Middle frontal gyrus (tissue), 1 donor: ENCODE data around the gene MFSD6.
"Not testable (repeated sequence)": the region's sequence is repeated elsewhere in the genome, so short reads cannot be mapped to it uniquely, and the experiment has no call there.

Experiments used
- DNase-seq: peaks from one replicate; pipeline ENCODE4 v3.0.0-alpha.2; 2015; ENCODE audit warnings: low spot score; ENCODE audit errors: extremely low spot score

MFSD6 gene

DNA sequence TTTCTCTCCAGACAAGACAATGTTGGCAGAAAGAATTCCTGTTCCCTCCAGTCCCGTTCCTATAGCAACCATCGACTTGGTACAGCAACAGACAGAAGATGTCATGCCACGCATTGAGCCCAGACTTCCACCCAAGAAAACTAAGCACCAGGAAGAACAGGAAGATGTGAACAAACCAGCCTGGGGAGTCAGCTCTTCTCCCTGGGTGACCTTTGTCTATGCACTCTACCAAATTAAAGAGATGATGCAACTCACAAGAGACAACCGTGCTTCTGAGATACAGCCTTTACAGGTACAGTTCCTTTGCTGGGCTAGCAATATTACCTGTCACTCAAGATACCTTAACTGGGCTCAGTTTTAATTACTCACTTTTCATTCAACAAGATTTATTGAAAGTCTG lies 89.3 kb downstream of the MFSD6 start:
- DNase-seq, result no peak

DNA sequence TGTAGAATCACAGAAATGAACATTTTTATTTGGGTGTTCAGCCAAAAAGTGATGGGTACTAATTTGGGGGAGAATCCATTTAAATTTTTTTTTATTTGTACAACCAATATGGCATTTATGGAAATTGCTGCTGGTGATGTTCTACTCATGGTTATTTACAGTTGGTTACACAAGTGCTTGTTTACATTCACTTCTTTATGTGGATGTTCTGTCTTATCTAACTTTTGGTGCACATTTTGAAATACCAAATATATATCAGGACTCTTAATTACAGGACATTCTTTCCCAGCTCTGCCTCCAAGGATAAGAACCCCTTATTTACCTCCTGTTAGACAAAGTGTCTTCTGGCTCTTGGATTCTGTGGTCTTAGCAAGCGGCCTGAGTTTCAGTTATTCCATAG lies 91.1 kb downstream of the MFSD6 start:
- no peak for DNase-seq

DNA sequence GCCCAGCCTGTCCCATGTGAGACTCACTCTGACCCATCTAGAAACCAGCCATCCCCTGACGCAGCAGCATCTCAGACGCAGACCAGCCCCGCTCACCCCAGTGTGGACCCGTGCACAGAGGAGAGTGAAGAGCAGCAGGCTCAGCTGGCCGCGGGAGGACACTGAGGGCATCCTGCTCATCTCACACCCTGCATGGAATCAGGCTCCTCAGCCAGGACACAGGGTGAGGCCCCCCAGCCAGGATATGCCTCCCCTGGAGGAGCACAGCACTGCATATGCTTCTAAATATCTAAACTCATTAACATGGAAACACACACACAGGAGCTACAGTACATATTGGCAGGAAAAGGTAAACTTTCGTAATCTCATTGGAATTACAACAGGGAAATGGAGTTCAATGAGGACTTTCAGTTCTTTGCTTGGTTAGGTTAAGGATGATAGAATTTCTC lies 91.9 kb downstream of the MFSD6 start:
- DNase-seq, result no peak

DNA sequence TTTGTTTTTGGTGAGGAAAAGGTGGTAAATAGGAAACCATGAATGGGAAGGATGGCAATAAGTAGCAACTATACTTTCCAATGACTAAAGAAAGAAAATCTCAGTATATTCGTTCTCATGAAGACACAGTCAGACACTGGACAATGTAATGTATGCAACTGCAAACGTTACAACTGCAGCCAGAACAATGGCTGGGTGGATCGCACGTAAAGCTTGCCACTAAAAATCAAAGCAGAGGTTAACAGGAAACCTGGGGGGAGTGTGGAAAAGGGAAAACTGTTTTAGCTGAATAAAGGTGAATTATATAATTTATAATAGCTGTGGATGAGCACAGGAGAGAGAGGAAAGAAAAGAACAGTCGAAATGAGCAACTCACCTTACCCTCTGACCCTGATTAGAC lies 93.1 kb downstream of the MFSD6 start:
- DNase-seq, result no peak

DNA sequence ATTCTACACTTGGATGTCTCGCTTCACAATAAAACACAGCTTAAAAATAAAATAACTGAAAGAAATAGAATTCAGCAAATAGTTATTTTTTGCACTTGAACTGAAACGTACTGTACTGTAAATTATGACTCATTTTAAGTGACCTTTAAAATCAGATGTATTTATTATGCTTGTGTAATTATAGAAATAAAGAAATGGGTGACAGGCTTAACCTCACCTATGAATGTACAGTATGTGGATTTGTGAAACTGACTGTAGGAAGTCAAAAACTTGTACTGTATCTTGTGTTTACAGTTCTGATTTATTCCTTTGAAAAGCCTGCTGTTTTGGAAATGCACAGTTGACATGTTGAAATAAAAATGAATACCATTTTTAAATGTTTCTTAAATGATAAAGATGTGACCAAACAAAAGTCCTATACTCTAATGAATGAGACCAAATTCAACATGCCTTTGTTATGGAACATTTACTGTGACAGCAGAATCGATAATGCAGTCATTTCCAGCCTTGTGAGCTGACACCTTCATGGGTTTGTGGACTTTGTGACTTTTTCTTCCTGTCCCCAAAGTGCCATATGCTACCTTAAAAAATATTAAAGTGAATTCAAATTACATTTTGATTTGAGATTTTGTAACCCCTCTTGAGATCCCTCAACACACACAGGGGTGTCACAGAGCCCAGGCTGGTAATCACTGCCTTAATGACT lies 93.7 kb downstream of the MFSD6 start:
- no peak for DNase-seq

DNA sequence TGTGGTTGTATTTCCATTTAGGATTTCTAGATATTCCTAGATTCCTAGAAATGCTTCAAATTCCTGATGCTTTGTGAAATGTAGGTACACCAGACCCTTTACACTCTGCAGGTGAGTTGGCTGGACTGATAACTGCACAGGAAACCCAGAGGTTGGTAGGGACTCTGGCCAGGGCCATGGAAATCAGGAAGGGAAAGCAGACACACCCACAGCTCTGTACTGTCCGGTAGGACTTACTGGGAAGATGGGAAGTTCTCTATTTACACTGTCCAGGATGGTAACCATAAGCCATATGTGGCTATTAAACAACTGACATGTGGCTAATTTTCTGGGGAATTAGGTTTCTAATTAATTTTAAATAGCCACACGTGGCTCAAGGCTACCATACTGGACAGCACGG lies 94.9 kb downstream of the MFSD6 start:
- DNase-seq, result no peak

DNA sequence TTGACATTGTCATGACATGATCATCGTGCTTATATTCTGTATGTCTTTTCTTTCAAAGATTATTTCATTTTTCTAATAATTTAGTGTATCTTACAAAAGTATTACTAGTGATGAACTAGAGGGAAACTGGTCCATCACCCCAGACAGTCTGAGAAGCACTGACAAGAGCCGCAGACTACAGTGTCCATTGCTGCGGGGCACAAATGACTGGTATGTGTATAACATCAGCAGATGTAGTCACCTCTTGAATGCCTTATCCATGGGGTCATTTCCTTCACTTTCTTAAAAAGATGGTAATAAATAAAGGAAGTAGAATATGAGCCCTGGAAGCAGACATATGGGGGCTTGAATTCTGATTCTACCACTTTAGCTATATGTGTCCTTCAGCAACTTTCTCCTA lies 96.8 kb downstream of the MFSD6 start:
- DNase-seq, result no peak

DNA sequence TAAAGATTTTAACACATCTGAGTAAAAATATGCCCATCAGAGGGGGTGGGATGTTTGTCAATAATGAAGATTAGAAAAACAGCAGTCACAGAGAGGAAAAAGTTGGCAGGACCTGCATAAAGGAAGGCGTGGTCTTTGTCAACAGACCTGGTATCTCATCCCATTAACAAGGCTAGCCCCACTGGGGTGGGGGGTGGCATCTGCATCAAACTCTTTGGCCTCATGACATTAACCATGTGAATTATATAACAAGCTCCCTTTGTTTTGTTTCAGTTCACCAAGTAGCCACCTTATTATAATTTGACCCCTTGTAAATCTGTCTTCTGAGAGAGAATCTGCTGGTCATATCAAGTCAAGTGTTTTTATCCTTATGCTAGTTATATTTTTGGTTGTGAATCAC lies 97.5 kb downstream of the MFSD6 start:
- no peak for DNase-seq

DNA sequence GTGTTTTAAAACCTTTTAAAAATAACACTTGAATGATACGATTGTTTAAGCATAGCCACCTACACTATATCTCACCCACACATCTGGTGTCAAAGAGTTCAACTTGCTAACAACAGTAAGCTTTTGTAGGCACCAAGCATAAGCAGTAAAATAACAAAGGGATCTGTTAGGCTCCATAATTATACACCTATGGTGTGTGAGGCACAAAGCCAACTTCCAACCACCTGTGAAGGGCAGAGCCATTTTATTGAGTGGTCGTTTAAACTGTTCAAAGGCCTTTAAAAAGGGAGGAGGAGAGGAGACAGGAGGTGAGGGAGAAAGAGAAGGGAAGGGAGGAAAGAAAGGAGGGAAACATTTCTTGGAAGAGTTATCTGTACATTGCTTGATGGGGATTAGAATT lies 98.5 kb downstream of the MFSD6 start:
- no peak for DNase-seq

DNA sequence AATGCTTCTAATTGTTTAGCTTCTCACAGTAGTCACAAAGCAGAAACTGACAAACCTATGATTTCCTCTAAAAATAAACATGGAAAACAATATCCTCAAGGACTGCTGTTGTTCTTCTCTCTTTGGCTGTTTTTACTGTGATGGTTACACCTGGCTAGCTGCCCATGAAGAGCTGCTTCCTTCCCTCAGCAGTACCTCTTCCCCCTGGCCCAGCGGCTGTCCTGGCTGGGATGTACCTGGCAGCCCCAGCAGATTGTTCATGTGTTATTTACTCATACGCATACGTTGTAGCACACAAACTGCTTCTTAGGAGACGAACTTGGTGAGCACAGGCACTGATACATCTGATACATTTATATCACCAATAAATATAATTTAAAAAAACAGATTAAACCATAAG lies 99.0 kb downstream of the MFSD6 start:
- DNase-seq, result no peak

DNA sequence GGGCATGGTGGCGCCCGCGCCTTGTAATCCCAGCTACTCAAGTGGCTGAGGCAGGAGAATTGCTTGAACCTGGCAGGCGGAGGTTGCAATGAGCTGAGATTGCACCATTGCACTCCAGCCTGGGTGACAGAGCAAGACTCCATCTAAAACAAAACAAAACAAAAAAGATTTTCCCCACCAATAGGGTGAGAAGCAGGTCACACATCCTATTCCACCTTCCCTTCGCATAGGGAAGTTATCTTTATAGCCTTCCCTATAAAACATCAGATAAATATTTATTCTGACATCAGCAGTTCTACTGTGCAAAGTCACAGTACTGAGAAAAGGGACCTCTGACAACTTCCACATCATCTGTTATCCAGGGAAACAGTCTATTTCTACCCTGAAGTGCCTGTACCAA lies 101.7 kb downstream of the MFSD6 start:
- not testable (repeated sequence) for DNase-seq

DNA sequence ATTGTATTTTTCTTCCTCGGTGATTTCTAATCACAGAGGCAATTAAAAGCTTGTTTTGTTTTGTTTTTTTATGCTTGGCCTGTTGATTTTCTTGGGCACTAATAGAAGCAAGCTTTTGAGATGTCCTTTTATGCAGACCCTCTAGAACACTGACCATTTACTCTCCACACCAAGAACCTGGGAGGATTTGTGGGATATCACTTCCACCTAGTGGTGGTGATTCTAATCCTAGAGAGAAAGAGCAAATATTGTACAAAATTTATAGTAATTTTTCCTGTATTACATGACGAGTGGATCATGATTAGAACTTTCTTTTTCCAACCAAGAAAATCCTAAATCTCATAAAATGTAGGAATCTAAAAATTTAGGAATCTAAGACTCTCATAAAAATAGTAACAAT lies 102.9 kb downstream of the MFSD6 start:
- no peak for DNase-seq

DNA sequence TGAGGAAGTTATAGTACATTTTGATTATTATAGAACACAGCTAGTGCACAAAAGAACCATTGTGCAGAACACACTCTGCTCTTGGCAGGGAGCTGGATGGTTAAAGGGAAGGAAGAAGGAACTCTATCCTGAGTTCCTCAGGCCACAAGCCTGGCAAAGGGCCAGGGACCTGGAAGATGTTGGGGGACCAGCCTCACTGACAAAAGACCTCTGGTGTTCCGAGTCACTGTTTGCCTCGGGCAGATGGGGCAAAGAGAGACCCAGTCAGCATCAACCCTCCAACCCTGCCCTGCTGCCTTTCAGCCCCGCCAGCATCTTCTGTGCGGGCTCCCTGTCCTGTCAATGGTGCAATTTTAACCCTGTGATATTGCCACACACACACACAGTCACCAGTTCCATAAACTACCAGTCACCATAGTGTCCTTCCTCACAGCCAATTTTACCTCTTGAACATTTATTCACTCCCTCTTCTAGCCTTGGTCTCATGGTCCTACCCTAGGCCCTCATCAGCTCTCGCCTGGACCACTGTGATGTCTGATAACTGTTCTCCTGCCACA lies 104.5 kb downstream of the MFSD6 start:
- DNase-seq, result no peak

DNA sequence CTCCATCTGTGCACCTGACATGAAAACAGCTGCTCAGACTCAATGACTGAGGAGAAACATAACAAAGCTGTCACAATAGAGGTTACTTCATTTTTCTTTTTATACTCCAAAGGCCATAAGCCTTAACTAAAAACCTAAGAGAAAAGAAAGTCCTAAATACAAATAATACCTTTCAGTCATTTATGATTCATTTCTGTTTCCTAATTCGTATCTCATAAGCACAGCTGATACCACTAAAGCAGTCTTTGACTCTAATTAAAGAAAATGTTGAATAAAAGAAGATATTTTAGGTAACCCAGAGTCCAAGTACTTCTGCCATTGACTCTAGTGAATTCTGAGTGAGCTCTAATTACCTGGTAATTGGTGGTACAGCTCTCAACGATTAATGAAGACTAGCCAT lies 105.7 kb downstream of the MFSD6 start:
- no peak for DNase-seq

DNA sequence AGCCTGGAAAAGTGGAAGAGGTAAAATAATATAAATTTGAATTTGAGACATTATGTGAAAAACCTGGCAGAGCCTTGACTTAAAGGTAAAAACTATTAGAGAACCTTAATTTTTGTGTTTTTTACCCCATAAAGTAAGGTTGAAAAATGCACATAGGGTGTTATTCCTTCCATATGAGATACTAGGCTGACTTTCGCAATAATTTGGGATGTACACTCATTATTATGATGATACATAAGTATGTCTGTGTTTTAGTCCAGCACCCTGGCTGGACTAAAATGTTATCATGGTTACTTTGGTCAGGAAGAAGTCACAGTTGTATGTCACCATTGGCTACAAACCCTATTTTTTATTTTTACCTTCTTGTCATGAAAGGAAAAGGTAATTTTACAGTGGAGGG lies 106.5 kb downstream of the MFSD6 start:
- no peak for DNase-seq

DNA sequence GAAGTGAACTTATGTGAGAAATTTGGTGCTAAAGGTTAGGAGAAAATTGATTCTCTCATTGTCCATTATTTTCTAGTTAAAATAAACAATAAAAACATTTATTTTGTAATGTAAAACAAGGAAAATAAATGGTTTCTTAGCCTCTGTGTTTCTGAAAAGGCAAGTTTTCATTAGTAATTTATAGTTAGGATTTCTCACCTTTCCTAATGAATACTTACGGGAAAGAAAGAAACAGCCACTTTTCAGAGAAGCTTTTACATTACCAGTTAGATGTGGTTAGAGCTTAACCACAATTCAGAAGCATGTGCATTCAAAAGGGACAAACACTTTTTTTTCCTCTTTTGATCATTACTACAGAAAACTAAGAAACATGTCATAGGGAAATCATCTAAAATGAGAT lies 107.5 kb downstream of the MFSD6 start:
- no peak for DNase-seq

DNA sequence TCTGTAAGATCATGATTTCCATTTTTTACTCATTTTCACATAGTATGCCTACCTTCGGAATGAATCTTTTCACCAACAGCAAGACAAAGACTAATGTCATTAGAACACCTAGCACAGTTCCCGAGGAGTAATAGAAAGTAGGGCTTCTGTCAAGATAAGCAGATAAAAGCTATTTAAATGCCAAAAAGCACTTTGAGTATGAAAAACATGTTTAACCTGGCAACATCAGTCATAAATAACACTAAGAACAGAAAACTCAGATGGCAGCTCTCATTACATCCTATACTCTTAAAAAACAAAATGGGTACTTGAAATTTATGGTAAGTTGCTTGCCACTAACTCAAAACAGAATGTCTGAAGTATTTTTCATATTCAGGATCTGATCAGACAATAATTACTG lies 109.3 kb downstream of the MFSD6 start:
- DNase-seq, result no peak

DNA sequence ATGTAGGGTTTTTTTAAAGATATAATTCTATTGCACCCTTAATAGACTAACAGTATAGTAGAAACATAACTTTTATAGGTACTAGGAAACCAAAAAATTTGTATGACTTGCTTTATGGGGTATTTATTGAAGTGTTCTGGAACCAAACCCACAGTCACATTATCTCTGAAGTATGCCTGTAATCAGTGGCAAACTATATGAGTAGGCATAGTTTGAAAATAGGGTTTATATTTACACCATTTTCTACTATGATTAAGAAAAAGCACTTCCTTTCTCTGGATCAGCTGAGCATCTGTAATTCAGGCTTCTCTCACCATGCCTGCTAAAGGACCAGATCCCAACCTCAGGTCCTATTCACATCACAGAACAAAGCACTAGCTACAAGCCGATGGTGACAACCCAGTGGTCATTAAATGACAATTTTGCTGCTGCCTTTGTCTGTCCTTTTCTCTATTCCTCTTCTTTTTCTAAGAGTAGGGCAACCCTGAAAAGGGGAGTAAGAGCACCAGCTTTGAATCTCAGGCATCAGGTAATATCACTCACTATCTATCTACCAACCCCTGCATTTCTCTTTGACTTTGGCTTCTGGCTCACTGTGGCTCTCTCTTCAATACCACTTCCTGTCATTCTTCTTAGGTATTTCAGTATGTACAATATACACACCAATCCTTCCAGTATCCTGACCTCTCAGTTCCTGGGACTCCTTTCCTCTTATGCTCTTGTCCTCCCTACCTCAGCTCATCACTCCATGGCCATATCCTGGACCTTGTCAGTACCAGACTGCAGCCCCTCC lies 112.0 kb downstream of the MFSD6 start:
- DNase-seq, result no peak

DNA sequence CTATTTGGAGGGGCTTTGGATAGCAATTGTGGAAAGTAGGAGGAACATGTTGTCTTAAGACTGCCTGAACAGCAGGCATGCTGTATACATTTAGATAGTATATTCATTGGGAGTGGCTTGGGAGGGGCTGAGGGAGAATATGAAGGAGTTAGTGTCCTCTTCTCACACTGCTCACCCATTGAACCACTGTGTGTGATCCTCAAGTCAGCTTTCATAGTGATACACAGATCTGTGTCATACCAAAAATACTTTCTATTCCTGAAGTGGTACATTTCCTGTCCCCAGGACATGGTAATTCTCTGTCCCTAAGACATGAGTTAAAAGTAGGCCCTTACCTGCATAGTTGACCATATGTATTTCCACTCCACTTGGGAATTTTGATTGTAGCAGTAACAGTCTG lies 116.8 kb downstream of the MFSD6 start:
- DNase-seq, result no peak

DNA sequence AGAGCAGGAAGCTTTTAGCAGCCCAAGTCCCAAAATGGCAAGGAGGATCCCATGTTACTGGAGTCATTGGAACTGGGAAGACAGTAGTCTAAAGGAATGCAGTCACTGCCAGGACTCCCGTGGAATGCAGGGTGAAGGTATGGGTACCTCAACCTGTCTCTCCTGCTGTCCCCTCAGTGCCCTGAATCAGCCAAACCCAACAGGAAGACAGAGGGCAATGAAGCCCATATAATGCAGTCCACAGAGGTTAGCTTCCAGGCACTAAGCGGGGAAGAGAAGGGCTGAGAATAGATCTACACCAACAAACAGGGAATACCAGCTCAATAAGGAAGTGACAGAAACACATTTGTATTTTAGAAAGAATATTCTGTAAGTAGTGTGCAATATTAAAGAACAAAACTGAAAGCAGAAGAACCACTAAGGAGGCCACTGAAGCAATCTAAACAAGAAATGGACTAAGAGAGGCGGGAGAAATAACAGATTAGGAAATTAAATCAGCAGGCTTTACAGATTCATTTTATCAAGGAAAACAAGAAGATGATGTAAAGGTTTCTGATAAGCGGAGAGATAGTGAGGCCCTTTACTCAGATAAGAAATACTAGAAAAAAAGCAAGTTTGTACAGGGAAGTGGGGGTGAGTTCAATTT lies 118.1 kb downstream of the MFSD6 start:
- no peak for DNase-seq

DNA sequence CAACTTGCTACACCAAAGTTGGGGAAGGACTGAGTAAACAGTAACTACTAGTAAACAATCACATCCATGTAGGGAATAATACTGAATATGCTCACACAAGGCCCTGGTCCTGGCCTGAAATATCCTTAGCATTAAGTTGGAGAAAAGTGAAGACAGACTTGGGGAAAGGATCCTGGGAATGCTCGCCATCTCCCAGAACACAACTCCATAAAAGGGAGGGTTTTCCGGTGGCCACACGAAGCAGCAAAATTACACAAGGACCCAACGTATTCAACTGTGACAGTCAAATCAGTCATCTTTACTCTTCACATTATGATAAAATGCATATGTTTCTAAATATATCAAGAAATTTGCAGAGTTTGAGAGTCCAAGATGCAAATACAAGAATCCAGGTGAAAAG lies 119.1 kb downstream of the MFSD6 start:
- no peak for DNase-seq

DNA sequence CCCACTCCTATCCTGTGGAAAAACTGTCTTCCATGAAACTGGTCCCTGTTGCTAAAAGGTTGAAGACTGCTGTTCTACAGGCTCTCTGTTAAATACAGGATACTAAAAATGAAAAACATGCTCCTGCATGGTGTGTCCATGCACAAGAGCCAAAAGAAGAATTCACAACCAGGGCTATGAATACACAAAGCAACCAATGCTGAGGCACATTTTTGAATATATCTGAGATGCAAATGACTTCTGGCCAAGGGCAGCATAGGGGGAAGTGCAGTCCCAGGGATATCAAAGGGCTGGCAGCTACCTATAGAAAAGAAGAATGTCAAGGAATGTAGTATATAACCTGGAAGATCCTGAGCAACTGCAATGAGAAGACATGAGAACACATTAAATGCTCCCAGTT lies 119.8 kb downstream of the MFSD6 start:
- no peak for DNase-seq
